GM12874 (cell line): ENCODE data around the gene ZP2.

Experiments
- TF ChIP-seq, protein P1 (sequence below): IDR thresholded peaks from 2 replicates; pipeline ENCODE4 v1.5.1; 2011; ENCODE audit warnings: low read depth, mild to moderate bottlenecking, control low read depth, low read length, moderate library complexity; ENCODE audit not compliant: insufficient read depth

The ZP2 gene

GRCh38 chr16:21224800-21225199 lies 13.4 kb upstream of the ZP2 start:
- TF ChIP-seq, protein P1, sequence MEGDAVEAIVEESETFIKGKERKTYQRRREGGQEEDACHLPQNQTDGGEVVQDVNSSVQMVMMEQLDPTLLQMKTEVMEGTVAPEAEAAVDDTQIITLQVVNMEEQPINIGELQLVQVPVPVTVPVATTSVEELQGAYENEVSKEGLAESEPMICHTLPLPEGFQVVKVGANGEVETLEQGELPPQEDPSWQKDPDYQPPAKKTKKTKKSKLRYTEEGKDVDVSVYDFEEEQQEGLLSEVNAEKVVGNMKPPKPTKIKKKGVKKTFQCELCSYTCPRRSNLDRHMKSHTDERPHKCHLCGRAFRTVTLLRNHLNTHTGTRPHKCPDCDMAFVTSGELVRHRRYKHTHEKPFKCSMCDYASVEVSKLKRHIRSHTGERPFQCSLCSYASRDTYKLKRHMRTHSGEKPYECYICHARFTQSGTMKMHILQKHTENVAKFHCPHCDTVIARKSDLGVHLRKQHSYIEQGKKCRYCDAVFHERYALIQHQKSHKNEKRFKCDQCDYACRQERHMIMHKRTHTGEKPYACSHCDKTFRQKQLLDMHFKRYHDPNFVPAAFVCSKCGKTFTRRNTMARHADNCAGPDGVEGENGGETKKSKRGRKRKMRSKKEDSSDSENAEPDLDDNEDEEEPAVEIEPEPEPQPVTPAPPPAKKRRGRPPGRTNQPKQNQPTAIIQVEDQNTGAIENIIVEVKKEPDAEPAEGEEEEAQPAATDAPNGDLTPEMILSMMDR: no peak

DNA sequence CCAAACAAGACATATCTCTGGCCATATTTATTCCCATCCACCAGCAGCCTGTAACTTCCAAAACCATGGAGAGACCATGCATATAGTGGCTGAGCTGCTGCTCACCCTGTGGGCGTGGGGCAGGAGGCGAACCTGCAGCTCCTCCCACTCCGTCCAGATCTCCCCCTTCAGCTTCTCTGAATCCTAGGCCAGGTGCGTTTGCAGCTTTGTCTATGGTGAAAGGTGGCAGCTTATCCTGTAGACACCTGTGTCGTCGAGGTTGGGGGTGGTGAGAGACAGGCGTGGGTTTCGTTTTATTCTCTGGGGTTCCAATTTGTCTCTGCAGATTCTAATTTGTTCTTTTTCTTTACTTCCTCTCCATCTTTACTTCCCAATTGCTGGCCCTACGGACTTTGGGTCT lies 12.4 kb upstream of the ZP2 start:
- TF ChIP-seq, protein P1: no peak

GRCh38 chr16:21222495-21223337 lies 11.3 kb upstream of the ZP2 start:
- TF ChIP-seq, protein P1: no peak

DNA sequence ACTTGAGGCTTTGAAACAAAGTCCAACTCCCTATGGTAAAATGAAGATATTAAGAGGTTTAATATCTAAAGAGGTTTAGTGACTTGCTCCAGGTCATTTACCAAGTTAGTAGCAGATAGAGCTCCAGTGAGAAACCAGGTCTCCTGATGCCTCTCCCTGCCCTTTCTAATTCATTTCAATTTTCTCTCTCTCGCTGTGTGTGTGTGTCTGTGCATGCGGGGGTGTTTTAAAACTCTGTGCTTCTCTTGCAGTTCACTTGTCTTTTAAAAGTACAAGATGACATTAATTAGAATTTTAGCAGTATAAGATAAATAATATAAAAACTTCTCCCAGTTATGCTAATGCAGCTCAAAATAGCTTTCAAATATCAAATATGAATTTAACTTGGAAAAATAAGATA lies 8.2 kb upstream of the ZP2 start:
- TF ChIP-seq, protein P1: no peak

GRCh38 chr16:21218153-21218552 lies 6.8 kb upstream of the ZP2 start:
- TF ChIP-seq, protein P1: no peak

DNA sequence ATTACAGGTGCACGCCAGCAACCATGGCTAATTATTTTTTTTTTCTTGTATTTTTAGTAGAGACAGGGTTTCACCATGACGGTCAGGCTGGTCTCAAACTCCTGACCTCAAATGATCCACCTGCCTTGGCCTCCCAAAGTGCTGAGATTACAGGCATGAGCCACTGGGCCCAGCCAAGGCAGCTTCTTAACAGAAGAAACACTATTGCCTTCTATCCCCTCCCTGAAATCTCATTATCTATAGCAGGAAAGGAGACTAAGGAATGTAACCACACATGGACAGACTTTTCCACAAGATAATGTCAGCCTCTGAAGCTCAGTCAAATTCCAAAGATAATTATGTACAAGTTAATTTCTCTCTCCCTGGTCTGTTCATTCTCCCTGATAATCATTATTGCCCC lies 5.7 kb upstream of the ZP2 start:
- TF ChIP-seq, protein P1: no peak

DNA sequence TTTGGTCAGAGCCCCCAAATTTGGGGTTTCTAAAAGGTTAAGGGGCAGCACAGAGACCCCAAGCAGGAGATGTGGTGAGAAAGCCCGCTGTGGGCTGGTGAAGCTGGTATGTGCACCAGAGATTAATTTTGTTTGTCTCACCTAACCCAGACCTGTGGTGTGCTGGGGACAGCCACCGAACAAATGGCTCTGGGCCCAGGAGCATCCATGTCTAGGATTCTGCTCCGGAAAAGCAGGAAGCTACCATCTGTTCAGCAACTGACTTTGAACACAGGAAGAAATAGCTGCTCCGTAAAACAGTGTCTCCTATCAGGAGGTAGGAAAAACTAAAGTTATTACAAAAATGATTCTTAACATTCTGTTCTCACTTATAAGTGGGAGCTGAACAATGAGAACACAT lies 2.7 kb upstream of the ZP2 start:
- TF ChIP-seq, protein P1: no peak
